Esophagus muscularis mucosa (tissue), 4 donors: ENCODE results near the gene LTA. TPM values are rescaled to one million over a fixed set of nuclear protein-coding genes. Genes with fewer than 3 reads are reported as not detected.

Experiments used
- DNase-seq: peaks from one replicate; pipeline ENCODE4 v3.0.0-alpha.2; 2017; ENCODE audit errors: extremely low spot score
- H3K27ac ChIP-seq, 4 donors: fragments of 200-600 bp; sonication (generic); replicated peaks in 1 of 4; 1 replicate in 3 of 4; 2 replicates in 1 of 4; pipeline ENCODE4 v1.5.1; 2016 to 2019; ENCODE audit warnings: mild to moderate bottlenecking in 1 of 4
- H3K27me3 ChIP-seq, 4 donors: fragments of 200-600 bp; sonication (generic); one replicate each; pipeline versions ENCODE4 v1.5.1 to v1.6.0; 2016 to 2019
- H3K36me3 ChIP-seq, 4 donors: fragments of 200-600 bp; sonication (generic); one replicate each; pipeline ENCODE4 v1.5.1; 2016 to 2019
- H3K4me1 ChIP-seq, 4 donors: fragments of 200-600 bp; sonication (generic); one replicate each; pipeline ENCODE4 v1.5.1; 2016 to 2019
- H3K4me3 ChIP-seq, 4 donors: fragments of 200-600 bp; sonication (generic); 1 replicate in 2 of 4; 2 replicates in 2 of 4; pipeline ENCODE4 v1.5.1; 2016 to 2019; ENCODE audit warnings: mild to moderate bottlenecking in 4 of 4, moderate library complexity in 1 of 4
- H3K9me3 ChIP-seq, 4 donors: fragments of 200-600 bp; sonication (generic); 1 replicate in 3 of 4; 2 replicates in 1 of 4; pipeline ENCODE4 v1.5.1; 2016 to 2019
- EP300 ChIP-seq: sonication (generic); formaldehyde crosslinking; IDR thresholded peaks from one replicate; pipeline ENCODE4 v1.6.1; 2017; ENCODE audit warnings: antibody characterized with exemption
- POLR2A ChIP-seq: fragments of 450-650 bp; IDR thresholded peaks from one replicate; pipeline ENCODE4 v1.6.1; 2017; ENCODE audit warnings: antibody characterized with exemption, moderate library complexity, mild to moderate bottlenecking, low read depth
- POLR2AphosphoS5 ChIP-seq, 2 donors: sonication (generic); formaldehyde crosslinking; IDR thresholded peaks; one replicate each; pipeline ENCODE4 v1.6.1; 2017; ENCODE audit warnings: antibody characterized with exemption in 2 of 2
- WGBS: methylation state at CpG from one replicate; pipeline ENCODE4 v1.1.5; 2018; 5-methylcytosine and 5-hydroxymethylcytosine counted together
- intact Hi-C: fragments of 100-400 bp; cut with DNase I; formaldehyde crosslinking; loops from one replicate; pipeline ENCODE4 v1.15.1; 2023
- total RNA-seq, 4 donors: library from RNA; depleted of rRNA; stranded (reverse); fragments of >200 nt; gene quantifications; one replicate each; pipeline versions ENCODE4 v1.1.0 to v1.2.1, GENCODE V29; 2016
- TF ChIP-seq, protein P1 (sequence below), 3 experiments: fragments of 200-600 bp in 2 of 3; fragments of 450-650 bp in 1 of 3; sonication (generic) in 2 of 3; IDR thresholded peaks; one replicate each; pipeline ENCODE4 v1.5.1; 2017 to 2019; ENCODE audit warnings: antibody characterized with exemption in 3 of 3, mild to moderate bottlenecking in 2 of 3, moderate library complexity in 1 of 3

The LTA gene
- total RNA-seq, 4 donors from 2014 or later: not detected

- Histone ChIP-seq H3K27ac (no peak overlapping the region), H3K27me3 (no peaks in the 10 kb centered on the region), H3K9me3 (no peaks in the 10 kb centered on the region), H3K4me1 (peaks cover 25 to 56% (median 48%) of the 10 kb centered on the region in 4 donors), H3K4me3 (no peak overlapping the region), H3K36me3 (peaks cover 5 to 17% (median 10%) of the 10 kb centered on the region in 4 donors)
- TF ChIP-seq POLR2AphosphoS5 (IDR thresholded peaks at IDR 0.05) (no peak), POLR2A (no peak), EP300 (no peak)
- TF ChIP-seq, protein P1, sequence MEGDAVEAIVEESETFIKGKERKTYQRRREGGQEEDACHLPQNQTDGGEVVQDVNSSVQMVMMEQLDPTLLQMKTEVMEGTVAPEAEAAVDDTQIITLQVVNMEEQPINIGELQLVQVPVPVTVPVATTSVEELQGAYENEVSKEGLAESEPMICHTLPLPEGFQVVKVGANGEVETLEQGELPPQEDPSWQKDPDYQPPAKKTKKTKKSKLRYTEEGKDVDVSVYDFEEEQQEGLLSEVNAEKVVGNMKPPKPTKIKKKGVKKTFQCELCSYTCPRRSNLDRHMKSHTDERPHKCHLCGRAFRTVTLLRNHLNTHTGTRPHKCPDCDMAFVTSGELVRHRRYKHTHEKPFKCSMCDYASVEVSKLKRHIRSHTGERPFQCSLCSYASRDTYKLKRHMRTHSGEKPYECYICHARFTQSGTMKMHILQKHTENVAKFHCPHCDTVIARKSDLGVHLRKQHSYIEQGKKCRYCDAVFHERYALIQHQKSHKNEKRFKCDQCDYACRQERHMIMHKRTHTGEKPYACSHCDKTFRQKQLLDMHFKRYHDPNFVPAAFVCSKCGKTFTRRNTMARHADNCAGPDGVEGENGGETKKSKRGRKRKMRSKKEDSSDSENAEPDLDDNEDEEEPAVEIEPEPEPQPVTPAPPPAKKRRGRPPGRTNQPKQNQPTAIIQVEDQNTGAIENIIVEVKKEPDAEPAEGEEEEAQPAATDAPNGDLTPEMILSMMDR (IDR thresholded peaks at IDR 0.05): no peak
- WGBS: 61% methylated on average over 7 of the region's 7 CpGs
- intact Hi-C loops: loop anchor here (5.0 kb wide), 1 partner anchor 37 kb away; the partner anchor contains the start of gene LTB
- no peak for DNase-seq
Observed at GRCh38 chr6:31545291-31545690, 26.8 kb upstream of the LTA start.

DNA sequence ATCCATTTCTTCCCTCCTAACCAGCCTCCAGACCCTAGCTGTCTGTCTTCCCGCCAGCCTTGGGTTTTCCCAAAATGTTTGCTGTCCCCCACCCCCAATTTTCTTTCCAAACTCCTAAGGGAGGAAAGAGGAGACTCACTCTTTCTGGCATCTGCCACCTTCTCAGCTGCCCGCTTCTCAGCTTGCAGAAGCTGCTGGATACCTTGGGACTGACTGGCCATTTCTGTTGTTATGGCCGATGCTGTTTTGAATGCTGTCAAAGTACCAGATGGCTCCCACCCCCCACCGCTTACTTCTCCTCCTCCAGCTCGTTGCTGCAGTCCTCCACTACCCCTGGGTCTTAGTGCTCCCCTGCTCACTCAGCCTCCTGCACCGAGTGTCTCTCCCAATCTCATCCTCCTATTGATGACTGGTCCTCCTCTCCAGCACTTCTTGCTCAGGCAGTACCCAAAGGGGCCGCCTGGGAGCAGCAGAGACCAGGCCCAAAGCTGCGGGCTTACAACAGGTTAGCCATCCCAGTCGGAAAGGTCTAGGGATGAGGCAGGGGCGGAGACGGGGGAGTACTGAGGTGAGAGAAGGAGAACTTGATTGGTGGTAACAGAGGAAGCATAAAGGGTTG is 25.6 kb upstream of the LTA start, which contains the start of gene ATP6V1G2:
Gene ATP6V1G2 (minus strand): TSS at position 270 of the 619 bp plus-strand sequence. CDS start 49 bp downstream, at position 221.
- peaks cover 20 to 54% (median 48%) of the 10 kb centered on the region in 4 donors for H3K4me1 ChIP-seq
- TF ChIP-seq, protein P1 (IDR thresholded peaks at IDR 0.05): peak; percentile 96 to 99 (median 99)
- TF ChIP-seq POLR2A (no peak), POLR2AphosphoS5 (IDR thresholded peaks at IDR 0.05) (peak; percentile 29 to 77), EP300 (no peak)
- 9% methylated on average over 11 of the region's 11 CpGs for whole genome bisulfite sequencing
- no peaks in the 10 kb centered on the region for H3K27me3 ChIP-seq
- DNase-seq: peak; percentile 98
- peak within 1 kb of the TSS; percentile 82 to 86 (median 84) for H3K27ac ChIP-seq
- no peaks in the 10 kb centered on the region for H3K9me3 ChIP-seq
- intact Hi-C loops: loop anchor here (1.0 to 5.0 kb wide), 2 partner anchors 36 to 52 kb away; partner anchors contain the start of gene LTB
- peak within 1 kb of the TSS; percentile 49 to 60 (median 54) for H3K4me3 ChIP-seq
- peaks cover 9 to 26% (median 21%) of the 10 kb centered on the region in 4 donors for H3K36me3 ChIP-seq

GRCh38 chr6:31546958-31547726 is 24.9 kb upstream of the LTA start, which contains the start of gene NFKBIL1:
NFKBIL1 (plus strand) TSS chr6:31547608; CDS start chr6:31547695, 87 bp downstream.
- no peak for TF ChIP-seq POLR2A
- TF ChIP-seq, protein P1 (IDR thresholded peaks at IDR 0.05): no peak
- TF ChIP-seq POLR2AphosphoS5 (IDR thresholded peaks at IDR 0.05): peak; percentile 87 to 98
- TF ChIP-seq EP300: no peak
- Histone ChIP-seq H3K27me3 (no peaks in the 10 kb centered on the region), H3K4me3 (peak within 1 kb of the TSS; percentile 49 to 60 (median 54)), H3K27ac (peak within 1 kb of the TSS; percentile 82 to 86 (median 84)), H3K36me3 (peaks cover 9 to 32% (median 25%) of the 10 kb centered on the region in 4 donors), H3K9me3 (no peaks in the 10 kb centered on the region), H3K4me1 (peaks cover 20 to 54% (median 50%) of the 10 kb centered on the region in 4 donors)
- DNase-seq: peak; percentile 99
- intact Hi-C loops: loop anchor here (1.0 to 5.0 kb wide), 2 partner anchors 35 to 51 kb away; partner anchors contain the start of gene LTB
- 1% methylated on average over 25 of the region's 25 CpGs for WGBS

DNA sequence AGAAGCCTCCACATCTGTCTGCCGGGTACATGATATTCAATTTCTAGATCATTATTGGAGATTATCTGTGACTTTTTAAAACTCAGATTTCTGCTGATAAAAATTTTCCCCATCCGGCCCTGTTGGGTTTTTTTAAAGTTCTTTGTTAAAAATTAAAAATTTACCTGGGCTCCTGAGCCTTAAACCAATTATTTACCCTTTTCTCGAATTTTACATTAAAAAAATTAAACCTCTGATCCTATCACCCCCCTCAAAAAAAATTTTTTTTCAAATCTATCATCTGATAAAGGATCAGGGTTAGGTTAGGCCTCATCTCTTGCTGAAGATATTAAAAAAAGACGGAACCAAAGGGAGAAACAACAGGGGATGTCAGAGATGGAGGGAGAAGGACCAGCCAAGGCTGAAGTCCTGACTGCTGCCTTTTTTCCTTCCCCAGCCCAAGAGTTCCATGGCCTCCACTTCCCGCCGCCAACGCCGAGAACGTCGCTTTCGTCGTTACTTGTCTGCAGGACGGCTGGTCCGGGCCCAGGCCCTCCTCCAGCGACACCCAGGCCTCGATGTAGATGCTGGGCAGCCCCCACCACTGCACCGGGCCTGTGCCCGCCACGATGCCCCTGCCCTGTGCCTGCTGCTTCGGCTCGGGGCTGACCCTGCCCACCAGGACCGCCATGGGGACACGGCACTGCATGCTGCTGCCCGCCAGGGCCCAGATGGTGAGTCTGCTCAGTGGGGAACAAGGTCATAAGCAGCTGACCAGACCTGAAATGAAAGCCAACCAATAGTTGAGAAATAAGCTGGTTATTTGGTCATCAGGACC is 24.2 kb upstream of the LTA start:
- 76% methylated on average over 22 of the region's 24 CpGs for WGBS
- no peak for DNase-seq
- Histone ChIP-seq H3K4me3 (peak overlapping the region; percentile 49 to 60 (median 54)), H3K27me3 (no peaks in the 10 kb centered on the region), H3K4me1 (peaks cover 15 to 47% (median 44%) of the 10 kb centered on the region in 4 donors), H3K9me3 (no peaks in the 10 kb centered on the region), H3K36me3 (peaks cover 9 to 39% (median 28%) of the 10 kb centered on the region in 4 donors), H3K27ac (peak overlapping the region; percentile 82 to 86 (median 84))
- intact Hi-C loops: loop anchor here (5.0 kb wide), 1 partner anchor 34 kb away; the partner anchor contains the start of gene LTB
- no peak for TF ChIP-seq EP300
- TF ChIP-seq, protein P1 (IDR thresholded peaks at IDR 0.05): no peak
- no peak for TF ChIP-seq POLR2A
- TF ChIP-seq POLR2AphosphoS5 (IDR thresholded peaks at IDR 0.05): no peak
